ENCODE measurements around the gene ZBTB42. TPM values are rescaled to one million over a fixed set of nuclear protein-coding genes. Genes with fewer than 3 reads are reported as not detected.

ZBTB42 gene
- total RNA-seq, 1 experiment from 2014 or later, result 4.2 TPM

GRCh38 chr14:104768437-104769323 is 32.2 kb upstream of the ZBTB42 start:
- Histone ChIP-seq H3K9me2 (ENCODE audit: insufficient read depth) (no peaks in the 10 kb centered on the region), H2AFZ (no peak overlapping the region), H3K79me2 (ENCODE audit: low read depth) (no peaks in the 10 kb centered on the region), H3K4me3 (no peak overlapping the region), H3K27me3 (ENCODE audit: insufficient read depth, low read depth) (no peaks in the 10 kb centered on the region), H3K9me3 (ENCODE audit: insufficient read depth, low read depth) (no peaks in the 10 kb centered on the region), H3F3A (ENCODE audit: insufficient read depth, low read depth) (peaks cover 24% of the 10 kb centered on the region; the same call in 1 of the 2 replicates), H4K20me1 (ENCODE audit: insufficient read depth) (no peaks in the 10 kb centered on the region), H3K36me3 (ENCODE audit: low read depth) (no peaks in the 10 kb centered on the region; the same call in 1 of the 2 replicates), H3K27ac (no peak overlapping the region), H3K4me2 (no peak overlapping the region), H3K4me1 (replicated peaks; ENCODE audit: insufficient read depth) (peaks cover 3% of the 10 kb centered on the region; the same call in 1 of the 2 replicates)
- intact Hi-C loops (cut with micrococcal nuclease; ENCODE audit: unreplicated experiment), result loop anchor here (1.0 to 5.0 kb wide), 2 partner anchors 58 to 279 kb away; no protein-coding TSS in a partner anchor
- no TSS peak for BruUV-seq (replicated peaks)
- POLR2A ChIA-PET (ENCODE audit: unreplicated experiment), result interaction anchor here (0.6 to 0.7 kb wide), 2 partner anchors 95 to 317 kb away, joined by 3 to 29 read pairs; no protein-coding TSS in a partner anchor
- TF ChIP-seq, protein P1, sequence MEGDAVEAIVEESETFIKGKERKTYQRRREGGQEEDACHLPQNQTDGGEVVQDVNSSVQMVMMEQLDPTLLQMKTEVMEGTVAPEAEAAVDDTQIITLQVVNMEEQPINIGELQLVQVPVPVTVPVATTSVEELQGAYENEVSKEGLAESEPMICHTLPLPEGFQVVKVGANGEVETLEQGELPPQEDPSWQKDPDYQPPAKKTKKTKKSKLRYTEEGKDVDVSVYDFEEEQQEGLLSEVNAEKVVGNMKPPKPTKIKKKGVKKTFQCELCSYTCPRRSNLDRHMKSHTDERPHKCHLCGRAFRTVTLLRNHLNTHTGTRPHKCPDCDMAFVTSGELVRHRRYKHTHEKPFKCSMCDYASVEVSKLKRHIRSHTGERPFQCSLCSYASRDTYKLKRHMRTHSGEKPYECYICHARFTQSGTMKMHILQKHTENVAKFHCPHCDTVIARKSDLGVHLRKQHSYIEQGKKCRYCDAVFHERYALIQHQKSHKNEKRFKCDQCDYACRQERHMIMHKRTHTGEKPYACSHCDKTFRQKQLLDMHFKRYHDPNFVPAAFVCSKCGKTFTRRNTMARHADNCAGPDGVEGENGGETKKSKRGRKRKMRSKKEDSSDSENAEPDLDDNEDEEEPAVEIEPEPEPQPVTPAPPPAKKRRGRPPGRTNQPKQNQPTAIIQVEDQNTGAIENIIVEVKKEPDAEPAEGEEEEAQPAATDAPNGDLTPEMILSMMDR (conservative IDR thresholded peaks at IDR 0.05), result peak; percentile 81
- no peak for TF ChIP-seq EZH2 (IDR thresholded peaks at IDR 0.05; ENCODE audit: low read depth)
- DNase-seq, result peak; percentile 64 to 82
- CTCF ChIA-PET, result interaction anchor here (0.9 to 1.0 kb wide), 2 partner anchors 58 to 200 kb away, joined by 3 to 5 read pairs; no protein-coding TSS in a partner anchor

DNA sequence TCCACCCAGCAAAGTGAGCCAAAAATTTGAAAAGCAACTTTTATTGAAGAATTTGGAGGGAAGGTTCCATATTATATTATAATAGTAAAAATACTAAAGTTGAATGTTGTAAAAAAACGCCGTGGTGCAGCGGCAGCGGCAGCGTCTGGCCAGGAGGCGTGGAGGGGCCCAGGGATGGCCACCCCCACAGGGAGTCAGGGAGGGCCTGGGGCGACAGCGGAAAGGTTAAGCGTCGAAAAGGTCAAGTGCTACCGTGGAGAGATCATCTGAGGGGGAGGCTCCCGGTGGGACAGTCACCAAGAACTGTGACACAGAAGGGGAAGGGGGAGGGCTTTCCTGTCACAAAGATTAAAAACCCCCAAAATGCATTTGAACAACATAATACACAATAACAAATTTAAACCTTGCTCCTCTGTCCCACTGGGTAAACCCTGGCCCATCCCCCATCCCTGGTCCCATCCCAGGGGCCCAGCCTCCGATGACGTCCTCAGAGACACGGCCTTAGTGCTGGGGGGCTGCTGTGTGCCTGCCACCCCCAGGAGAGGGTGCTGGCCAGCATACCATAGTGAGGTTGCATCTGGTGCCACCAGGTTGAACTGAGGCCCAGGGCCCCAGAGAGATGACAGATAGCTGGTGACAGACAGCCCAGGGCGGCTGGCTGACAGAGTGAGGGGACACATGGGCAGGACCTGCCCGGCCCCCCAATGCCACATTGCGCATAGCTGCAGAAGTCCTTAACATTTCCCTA is 31.4 kb upstream of the ZBTB42 start:
- no peak overlapping the region for H3K27ac ChIP-seq
- ChIA-PET CTCF (interaction anchor here (1.0 kb wide), 1 partner anchor 199 kb away, joined by 3 read pairs; no protein-coding TSS in a partner anchor), POLR2A (ENCODE audit: unreplicated experiment) (no interaction called here)
- BruUV-seq (replicated peaks), result TSS peak; percentile 58
- H3K27me3 ChIP-seq (ENCODE audit: insufficient read depth, low read depth), result no peaks in the 10 kb centered on the region
- intact Hi-C loops (cut with micrococcal nuclease; ENCODE audit: unreplicated experiment), result loop anchor here (5.0 kb wide), 1 partner anchor 278 kb away; no protein-coding TSS in a partner anchor
- no peaks in the 10 kb centered on the region for H3K9me2 ChIP-seq (ENCODE audit: insufficient read depth)
- no peak overlapping the region for H2AFZ ChIP-seq
- H3K4me3 ChIP-seq, result no peak overlapping the region
- H3K9me3 ChIP-seq (ENCODE audit: insufficient read depth, low read depth), result no peaks in the 10 kb centered on the region
- no peaks in the 10 kb centered on the region for H4K20me1 ChIP-seq (ENCODE audit: insufficient read depth)
- DNase-seq, result no peak
- H3K79me2 ChIP-seq (ENCODE audit: low read depth), result no peaks in the 10 kb centered on the region
- H3K4me2 ChIP-seq, result no peak overlapping the region
- peaks cover 3% of the 10 kb centered on the region; the same call in 1 of the 2 replicates for H3K4me1 ChIP-seq (replicated peaks; ENCODE audit: insufficient read depth)
- no peaks in the 10 kb centered on the region; the same call in 1 of the 2 replicates for H3K36me3 ChIP-seq (ENCODE audit: low read depth)
- no peak for TF ChIP-seq EZH2 (IDR thresholded peaks at IDR 0.05; ENCODE audit: low read depth)
- TF ChIP-seq, protein P1 (conservative IDR thresholded peaks at IDR 0.05), result no peak
- H3F3A ChIP-seq (ENCODE audit: insufficient read depth, low read depth), result peaks cover 24% of the 10 kb centered on the region; the same call in 1 of the 2 replicates

DNA sequence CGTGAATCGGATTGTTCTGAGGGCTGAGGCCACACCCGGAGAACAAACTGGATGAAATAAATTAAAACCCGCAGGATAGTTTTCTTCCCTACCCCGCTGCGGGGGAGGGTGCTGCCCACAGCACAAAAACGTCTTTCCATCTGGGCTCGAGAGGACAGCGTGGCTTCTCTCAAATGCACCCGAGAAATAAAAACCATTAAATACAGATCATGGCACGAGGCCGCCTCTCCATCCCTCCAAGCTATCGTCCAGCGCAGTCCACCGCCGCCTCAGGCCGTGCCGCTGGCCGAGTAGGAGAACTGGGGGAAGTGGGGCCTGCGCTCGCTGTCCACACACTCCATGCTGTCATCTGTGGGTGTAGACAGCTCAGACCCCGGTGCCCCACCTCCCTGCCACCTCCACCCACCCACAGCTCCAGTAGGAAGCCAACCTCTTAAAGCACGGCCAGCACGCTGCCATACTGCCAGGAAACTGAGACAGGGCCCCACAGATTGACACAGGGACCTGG is 30.8 kb upstream of the ZBTB42 start:
- Histone ChIP-seq H3K9me2 (ENCODE audit: insufficient read depth) (no peaks in the 10 kb centered on the region), H3K4me1 (replicated peaks; ENCODE audit: insufficient read depth) (peaks cover 3% of the 10 kb centered on the region; the same call in 1 of the 2 replicates), H4K20me1 (ENCODE audit: insufficient read depth) (no peaks in the 10 kb centered on the region), H3F3A (ENCODE audit: insufficient read depth, low read depth) (peaks cover 24% of the 10 kb centered on the region; the same call in 1 of the 2 replicates), H3K79me2 (ENCODE audit: low read depth) (no peaks in the 10 kb centered on the region), H3K36me3 (ENCODE audit: low read depth) (no peaks in the 10 kb centered on the region; the same call in 1 of the 2 replicates), H3K27me3 (ENCODE audit: insufficient read depth, low read depth) (no peaks in the 10 kb centered on the region), H3K27ac (no peak overlapping the region), H2AFZ (no peak overlapping the region), H3K4me2 (no peak overlapping the region), H3K4me3 (no peak overlapping the region), H3K9me3 (ENCODE audit: insufficient read depth, low read depth) (no peaks in the 10 kb centered on the region)
- DNase-seq, result no peak
- intact Hi-C loops (cut with micrococcal nuclease; ENCODE audit: unreplicated experiment), result no loop called here
- POLR2A ChIA-PET (ENCODE audit: unreplicated experiment), result no interaction called here
- no peak for TF ChIP-seq EZH2 (IDR thresholded peaks at IDR 0.05; ENCODE audit: low read depth)
- TF ChIP-seq, protein P1 (conservative IDR thresholded peaks at IDR 0.05), result no peak
- CTCF ChIA-PET, result interaction anchor here (0.7 kb wide), 1 partner anchor 505 kb away, joined by 4 read pairs; no protein-coding TSS in a partner anchor
- no TSS peak for BruUV-seq (replicated peaks)

All from PC-9 (cell line).